K562 (cell line): Measurements from ENCODE around the gene KDM2A. TPM values are rescaled to one million over a fixed set of nuclear protein-coding genes. Genes with fewer than 3 reads are reported as not detected.

Experiments used
- ARHGAP35 ChIP-seq: fragments of 450-650 bp; IDR thresholded peaks from 2 replicates; pipeline ENCODE4 v1.6.1; 2018; ENCODE audit not compliant: partially characterized antibody
- ATF6 ChIP-seq: sonication (generic); formaldehyde crosslinking; IDR thresholded peaks from 2 replicates; pipeline ENCODE4 v1.4.0; 2020; ENCODE audit warnings: mild to moderate bottlenecking, missing genetic modification reagents
- CREB1 ChIP-seq, 2 experiments: sonication (generic) in 1 of 2; formaldehyde crosslinking in 1 of 2; IDR thresholded peaks; 2 replicates each; pipeline versions ENCODE4 v1.6.1 to v1.8.0; 2012 to 2022; ENCODE audit warnings: inconsistent platforms in 1 of 2, mild to moderate bottlenecking in 1 of 2, missing genetic modification reagents in 1 of 2, moderate library complexity in 1 of 2
- ETV6 ChIP-seq, 3 experiments: fragments of 150-350 bp in 1 of 3; sonication (generic) in 1 of 3; formaldehyde crosslinking in 1 of 3; IDR thresholded peaks; 2 replicates each; pipeline versions ENCODE4 v1.6.1 to v1.8.0; 2014 to 2022; ENCODE audit warnings: borderline replicate concordance in 2 of 3, low read depth in 2 of 3, antibody characterized with exemption in 1 of 3, low read length in 1 of 3, mild to moderate bottlenecking in 1 of 3, missing genetic modification reagents in 1 of 3
- GTF2F1 ChIP-seq: IDR thresholded peaks from 2 replicates; pipeline ENCODE4 v1.6.1; 2011; ENCODE audit warnings: low read depth, low read length, improper control_type of control experiment
- MAZ ChIP-seq, 2 experiments: fragments of 450-650 bp in 1 of 2; sonication (generic) in 1 of 2; formaldehyde crosslinking; IDR thresholded peaks in 1 of 2; conservative IDR thresholded peaks in 1 of 2; 2 replicates each; pipeline versions ENCODE4 v1.4.0 to v1.5.0; 2020; ENCODE audit warnings: mild to moderate bottlenecking in 1 of 2, missing genetic modification reagents in 1 of 2
- RBFOX2 ChIP-seq: fragments of 200-400 bp; formaldehyde crosslinking; IDR thresholded peaks from 2 replicates; pipeline ENCODE4 v1.6.1; 2017; ENCODE audit warnings: low read depth, mild to moderate bottlenecking, low read length, moderate library complexity
- SMAD3 ChIP-seq: fragments of 450-650 bp; formaldehyde crosslinking; conservative IDR thresholded peaks from 2 replicates; pipeline ENCODE4 v1.4.0; 2020; ENCODE audit warnings: mild to moderate bottlenecking
- SMAD4 ChIP-seq: fragments of 250-450 bp; sonication (Bioruptor Pico); conservative IDR thresholded peaks from 2 replicates; pipeline ENCODE4 v1.8.0; 2021; ENCODE audit warnings: inconsistent platforms, mild to moderate bottlenecking, moderate library complexity
- THAP7 ChIP-seq: fragments of 250-450 bp; sonication (Bioruptor Pico); IDR thresholded peaks from 2 replicates; pipeline ENCODE4 v1.5.0; 2021
- ZBTB11 ChIP-seq, 3 experiments: fragments of 200-800 bp in 1 of 3; fragments of 250-450 bp in 1 of 3; fragments of 450-650 bp in 1 of 3; sonication (Bioruptor Pico) in 1 of 3; sonication (Bioruptor generic) in 1 of 3; formaldehyde crosslinking in 1 of 3; IDR thresholded peaks; 2 replicates each; pipeline versions ENCODE4 v1.6.1 to v1.8.0; 2016 to 2022; ENCODE audit warnings: mild to moderate bottlenecking in 2 of 3, missing genetic modification characterization in 2 of 3, missing compliant biosample characterization in 1 of 3, moderate library complexity in 1 of 3
- ZFX ChIP-seq: sonication (generic); formaldehyde crosslinking; IDR thresholded peaks from 2 replicates; pipeline ENCODE4 v1.8.0; 2022; ENCODE audit warnings: mild to moderate bottlenecking, missing genetic modification reagents, moderate library complexity
- ZNF121 ChIP-seq: sonication (generic); formaldehyde crosslinking; conservative IDR thresholded peaks from 2 replicates; pipeline ENCODE4 v1.8.0; 2022; ENCODE audit warnings: missing genetic modification reagents
- ZNF280A ChIP-seq: fragments of 450-650 bp; IDR thresholded peaks from 2 replicates; pipeline ENCODE4 v1.6.1; 2018; ENCODE audit warnings: mild to moderate bottlenecking, low read depth; ENCODE audit not compliant: partially characterized antibody
- ZNF511 ChIP-seq: sonication (generic); formaldehyde crosslinking; IDR thresholded peaks from 2 replicates; pipeline ENCODE4 v1.8.0; 2022; ENCODE audit warnings: mild to moderate bottlenecking, missing genetic modification reagents
- ZNF589 ChIP-seq: fragments of 200-800 bp; sonication (Bioruptor generic); IDR thresholded peaks from 2 replicates; pipeline ENCODE4 v1.6.1; 2016; ENCODE audit warnings: low read depth, missing genetic modification characterization, missing compliant biosample characterization
- polyA plus RNA-seq, 8 experiments: library from polyadenylated mRNA; depleted of rRNA in 4 of 8; stranded (reverse) in 5 of 8; unstranded in 3 of 8; fragments of >200 nt; fragmentation: Nextera tagmentation in 2 of 8; fragmentation: Illumina TruSeq in 1 of 8; extraction: Ambion mirVana in 2 of 8; extraction: Trizol in 1 of 8; gene quantifications; 2 replicates each; pipeline versions ENCODE4 v1.2.1 to v1.2.3, GENCODE V29; 2011 to 2014; ENCODE audit warnings: inconsistent platforms in 1 of 8, missing spikeins in 1 of 8
- total RNA-seq, 7 experiments: library from RNA; depleted of rRNA in 6 of 7; stranded (reverse); fragments of >200 nt in 6 of 7; fragmentation: Illumina TruSeq in 2 of 7; extraction: Trizol in 2 of 7; gene quantifications; 2 replicates each; pipeline versions ENCODE4 v1.2.1 to v1.2.3, GENCODE V29; 2011 to 2021; ENCODE audit warnings: low replicate concordance in 1 of 7

Gene KDM2A
- total and polyA plus RNA-seq, 9 of the 15 experiments (the other 6 are each of a cell fraction or from before 2014, with no cell fraction given), result 5.0 to 39.3 (median 21.3) TPM

GRCh38 chr11:67265633-67266448, 146.8 kb downstream of the KDM2A start (continued):
- TF ChIP-seq ETV6 (IDR thresholded peaks at IDR 0.05; ENCODE audit: borderline replicate concordance in 1 of 2, low read depth in 2 of 2, low read length in 1 of 2), result no peak
- TF ChIP-seq ETV6 (CRISPR knock-in tag; IDR thresholded peaks at IDR 0.05; ENCODE audit: borderline replicate concordance), result no peak
- TF ChIP-seq ZNF280A, result no peak
- TF ChIP-seq GTF2F1, result no peak
- TF ChIP-seq ZBTB11 (CRISPR knock-in tag; IDR thresholded peaks at IDR 0.05), result peak in 1 of 3 experiments; percentile 46; a peak in 1 of 6 replicates
- TF ChIP-seq SMAD4 (CRISPR knock-in tag), result peak; percentile 38; the same call in 1 of the 2 replicates
- TF ChIP-seq MAZ (CRISPR knock-in tag; conservative IDR thresholded peaks at IDR 0.05 in 1 of 2, IDR thresholded peaks at IDR 0.05 in 1 of 2), result peak; percentile 43 to 61; a peak in 3 of 4 replicates
- peak; percentile 13; the same call in 1 of the 2 replicates for TF ChIP-seq RBFOX2
- TF ChIP-seq ATF6, result no peak
- peak; percentile 58 for TF ChIP-seq ZFX (CRISPR knock-in tag)
- peak; percentile 51; the same call in 1 of the 2 replicates for TF ChIP-seq ZNF511
- no peak for TF ChIP-seq ZNF121
- TF ChIP-seq ZNF589 (CRISPR knock-in tag), result no peak
- TF ChIP-seq SMAD3 (CRISPR knock-in tag), result no peak
- TF ChIP-seq ARHGAP35, result no peak
- TF ChIP-seq THAP7 (CRISPR knock-in tag), result no peak
- no peak for TF ChIP-seq CREB1 (IDR thresholded peaks at IDR 0.05)
- TF ChIP-seq CREB1 (CRISPR knock-in tag; IDR thresholded peaks at IDR 0.05), result peak; percentile 30; the same call in 1 of the 2 replicates
